HG03575 (cell line): ENCODE measurements around the gene EXOC3.
"Not testable (repeated sequence)": the region's sequence is repeated elsewhere in the genome, so short reads cannot be mapped to it uniquely, and the experiment has no call there.

ENCODE experiments used
- ATAC-seq: cut with Tn5 transposase; IDR thresholded peaks from one replicate; pipeline ENCODE4 v1.9.1; 2021; ENCODE audit not compliant: unreplicated experiment, insufficient number of reproducible peaks, low FRiP score; ENCODE audit errors: extremely low read depth

The EXOC3 gene

DNA sequence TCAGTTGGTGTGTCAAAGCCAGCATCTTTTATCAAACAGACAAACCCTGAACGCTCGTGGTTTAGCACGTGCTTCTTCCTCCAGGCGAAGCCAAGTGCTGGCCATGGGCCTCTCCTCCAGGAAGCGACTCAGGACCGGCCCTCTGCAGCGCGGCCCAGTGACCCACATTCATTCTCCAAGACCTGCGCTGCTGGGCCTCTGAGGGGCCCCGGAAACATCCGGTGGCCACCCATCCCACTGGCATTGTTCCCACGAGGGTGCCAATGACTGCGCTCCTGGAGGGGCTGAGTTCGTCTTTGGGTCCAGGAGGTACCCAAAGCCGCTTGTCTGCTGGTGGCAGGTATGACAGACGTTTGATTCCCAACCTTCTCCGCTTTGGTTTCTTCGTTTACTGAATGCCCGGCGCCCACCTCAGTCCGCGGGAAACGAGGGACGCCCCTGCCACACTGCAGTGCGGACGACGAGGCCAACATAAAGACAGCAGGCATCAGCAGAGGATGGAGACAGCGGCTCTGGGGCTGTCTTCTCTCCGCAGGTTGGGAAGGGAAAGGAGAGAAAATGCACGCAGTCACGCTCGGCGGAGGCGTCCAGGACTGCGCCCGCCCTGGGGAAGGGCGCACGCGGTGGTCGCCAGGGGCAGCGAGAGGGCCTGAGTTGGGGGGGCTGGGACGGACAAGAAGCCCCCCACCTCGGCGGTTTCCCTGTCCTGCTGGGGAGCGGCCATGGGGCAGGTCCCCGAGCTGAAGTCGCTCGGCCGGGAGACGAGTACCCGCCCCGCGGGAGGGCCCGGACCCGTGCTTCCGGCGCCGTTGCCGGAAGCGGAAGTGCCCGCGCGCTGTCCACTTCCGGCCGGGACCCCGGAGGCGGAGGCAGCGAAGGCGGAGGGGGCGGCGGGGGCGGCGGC, at the start of gene EXOC3:
EXOC3 (plus strand) TSS at position 842 of the 904 bp plus-strand sequence. CDS start 3,030 bp downstream, outside the sequence.
- no peak for ATAC-seq

DNA sequence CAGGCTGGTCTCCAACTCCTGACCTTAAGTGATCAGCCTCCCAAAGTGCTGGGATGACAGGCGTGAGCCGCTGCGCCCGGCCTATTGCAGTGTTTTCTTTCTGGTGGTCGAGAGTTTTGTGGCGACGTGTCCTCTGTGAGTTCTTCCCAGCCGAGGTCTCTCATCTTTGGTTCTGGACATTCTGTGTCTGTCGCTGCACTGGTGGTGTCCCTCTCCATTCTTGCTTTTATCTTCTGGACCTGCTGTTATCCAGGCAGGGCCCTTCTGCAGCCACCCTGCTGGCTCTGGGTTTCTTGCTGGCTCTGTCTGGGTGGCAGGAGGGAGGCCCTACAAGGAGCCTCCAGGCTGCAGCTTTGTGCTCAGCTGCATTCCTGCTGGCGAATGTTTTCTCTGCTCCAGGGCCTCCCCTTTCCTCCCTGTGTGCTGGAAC, 49.1 kb upstream of the EXOC3 start:
- no peak for ATAC-seq

DNA sequence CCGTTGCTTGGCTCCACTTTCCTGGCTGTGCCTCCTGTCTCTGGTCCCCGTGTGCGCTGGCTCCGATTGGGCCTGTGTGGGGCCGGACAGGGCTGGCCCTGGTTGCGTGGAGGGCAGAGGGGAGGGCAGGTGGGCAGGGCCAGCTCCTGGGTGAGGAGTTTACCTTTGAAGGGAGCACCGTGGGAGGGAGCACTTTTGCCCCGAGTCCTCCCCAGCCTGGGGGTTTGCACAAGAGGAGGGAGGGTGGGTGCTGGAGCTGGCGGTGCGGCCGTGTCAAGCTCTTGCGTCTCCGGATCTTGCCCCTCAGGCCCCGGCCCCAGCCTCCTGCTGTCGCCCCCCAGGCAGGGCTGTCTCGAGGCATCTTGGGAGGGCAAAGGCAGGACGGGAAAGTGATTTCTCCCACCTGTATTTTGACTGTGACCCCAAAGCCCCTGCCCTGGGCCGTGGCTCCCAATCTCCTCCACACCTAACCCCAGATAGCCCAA, 48.3 kb upstream of the EXOC3 start:
- ATAC-seq = no peak

DNA sequence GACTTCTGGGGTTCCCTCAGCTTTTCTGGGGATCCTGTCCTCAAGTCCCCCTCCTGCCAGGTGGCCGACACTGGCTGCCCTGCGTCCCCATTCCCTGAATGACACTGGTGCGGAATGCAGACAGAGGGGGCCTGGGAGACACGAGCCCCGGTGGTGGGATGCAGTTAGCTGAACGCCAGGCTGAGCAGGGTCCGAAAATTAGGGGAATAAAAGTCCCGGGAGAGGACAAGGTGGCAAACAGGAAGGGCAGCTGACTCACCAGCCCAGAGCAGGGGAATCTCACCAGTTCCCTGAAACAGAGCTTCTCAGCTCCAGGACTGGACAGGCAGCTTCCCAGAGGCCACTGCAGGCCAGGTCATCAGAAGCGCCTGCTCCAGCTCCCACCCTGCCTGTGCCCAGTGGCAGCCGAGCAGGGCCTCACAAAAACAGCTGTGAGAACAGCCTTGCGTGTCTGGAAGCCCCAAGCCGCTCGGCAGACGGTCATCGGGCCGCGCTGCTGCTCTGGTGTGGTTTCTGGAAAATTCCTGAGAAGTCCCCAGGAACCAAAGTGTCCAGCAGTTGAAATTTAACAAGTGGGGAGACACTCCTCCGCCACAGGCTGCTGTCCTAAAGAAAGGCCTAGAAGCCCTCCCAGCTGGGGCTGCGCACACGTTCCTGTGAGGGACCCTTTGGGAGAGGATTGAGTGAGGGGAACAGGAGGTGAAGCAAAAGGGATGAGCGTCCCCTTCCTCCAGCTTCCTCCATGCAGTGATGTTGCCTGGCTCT, 47.6 kb upstream of the EXOC3 start:
- ATAC-seq = no peak

DNA sequence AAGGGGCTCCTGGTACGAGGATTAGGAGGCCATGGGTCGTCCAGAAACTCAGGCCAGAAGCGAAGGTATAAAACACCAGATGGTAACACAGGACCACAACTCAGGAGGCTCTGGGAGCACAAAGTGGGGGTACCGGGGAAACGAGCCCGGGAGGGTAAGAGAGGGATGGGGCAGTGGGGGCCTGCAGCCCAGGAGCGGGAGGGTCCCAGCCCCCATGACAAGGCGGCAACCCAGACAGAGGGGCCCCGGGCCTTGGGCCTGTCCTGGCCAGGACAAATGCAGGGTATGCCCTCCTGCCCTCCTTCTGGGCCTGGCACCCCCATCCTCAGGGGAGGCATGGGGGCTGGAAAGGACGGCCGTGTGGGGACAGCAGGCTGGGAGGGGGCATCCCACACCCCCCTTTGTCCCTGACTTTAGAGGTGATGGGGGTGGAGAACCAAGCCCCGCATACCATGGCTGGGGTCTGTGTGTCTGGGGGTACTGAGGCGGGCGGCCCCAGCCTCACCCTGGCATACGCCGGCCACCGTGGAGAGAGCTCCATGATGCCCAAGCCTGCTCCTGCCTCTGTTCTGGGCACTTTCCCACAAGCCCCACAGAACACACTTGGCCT, 47.0 kb upstream of the EXOC3 start:
- no peak for ATAC-seq

DNA sequence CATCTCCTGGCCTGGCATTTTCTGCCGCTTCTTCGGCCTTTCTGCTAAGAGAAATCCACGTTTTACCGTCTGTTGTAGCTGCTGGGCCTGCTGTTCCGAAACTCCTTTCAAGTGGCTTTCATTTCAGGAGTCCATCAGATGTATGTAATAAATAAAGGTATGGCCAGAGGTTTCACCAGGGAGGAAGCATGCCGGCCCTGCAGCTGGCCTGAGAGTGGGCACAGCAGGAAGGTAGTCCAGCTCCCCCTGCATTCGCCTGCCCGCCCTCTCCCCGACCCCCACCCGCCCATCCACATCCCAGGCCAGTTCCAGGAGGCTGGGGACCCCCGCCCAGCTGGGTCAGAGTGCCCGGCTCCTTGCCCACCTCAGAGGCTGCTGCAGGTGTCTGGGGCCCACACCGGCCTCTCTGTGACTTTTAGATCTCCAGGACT, 46.4 kb upstream of the EXOC3 start:
- ATAC-seq = no peak

DNA sequence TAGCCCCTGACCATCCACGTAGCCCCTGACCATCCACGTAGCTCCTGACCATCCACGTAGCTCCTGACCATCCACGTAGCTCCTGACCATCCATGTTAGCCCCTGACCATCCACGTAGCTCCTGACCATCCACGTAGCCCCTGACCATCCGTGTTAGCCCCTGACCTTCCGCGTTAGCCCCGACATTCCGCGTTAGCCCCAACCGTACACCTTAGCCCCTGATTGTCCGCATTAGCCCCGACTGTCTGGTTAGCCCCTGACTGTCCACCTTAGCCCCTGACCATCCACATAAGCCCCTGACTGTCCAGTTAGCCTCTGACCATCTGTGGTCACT, 44.9 kb upstream of the EXOC3 start:
- ATAC-seq = not testable (repeated sequence)

DNA sequence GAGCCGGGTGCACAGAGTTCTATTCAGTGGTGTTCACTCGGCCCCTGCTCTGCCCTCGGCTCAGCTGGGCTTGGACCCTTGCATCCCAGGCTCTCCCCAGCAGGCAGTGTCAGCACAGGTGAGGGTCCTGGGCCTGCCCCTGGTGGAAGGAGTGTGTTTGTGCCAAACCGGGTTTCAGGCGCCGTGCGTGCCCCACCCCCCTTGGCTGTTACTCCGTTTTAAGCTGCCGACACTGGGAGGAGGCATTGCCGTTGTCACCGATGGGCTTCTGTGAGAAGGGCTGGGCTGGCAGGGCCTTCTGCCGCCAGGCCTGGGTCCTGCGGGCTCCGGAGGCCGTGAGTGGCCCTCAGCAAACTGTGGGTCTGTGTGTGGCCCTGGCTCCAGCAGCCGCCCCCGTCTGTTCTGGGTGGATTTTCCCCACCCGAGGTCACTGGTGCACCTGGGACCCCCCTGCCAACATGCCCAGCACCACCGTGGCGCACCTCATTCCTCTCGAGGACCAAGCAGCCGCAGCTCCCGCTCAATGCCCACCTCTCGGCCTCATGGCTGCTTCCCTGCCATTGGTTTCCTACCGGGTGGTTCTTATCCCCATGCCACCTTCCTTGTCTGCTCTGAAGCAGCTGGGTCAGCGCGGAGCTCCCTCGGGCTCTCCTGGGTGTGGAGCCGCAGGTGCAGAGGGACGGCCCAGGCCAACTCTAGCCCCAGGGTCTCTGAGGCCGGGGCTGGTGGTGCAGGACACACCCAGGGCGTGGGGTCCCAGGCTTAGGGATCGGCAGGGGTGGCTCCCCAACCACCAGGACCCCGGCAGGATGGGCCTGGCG, 44.3 kb upstream of the EXOC3 start:
- ATAC-seq = no peak

DNA sequence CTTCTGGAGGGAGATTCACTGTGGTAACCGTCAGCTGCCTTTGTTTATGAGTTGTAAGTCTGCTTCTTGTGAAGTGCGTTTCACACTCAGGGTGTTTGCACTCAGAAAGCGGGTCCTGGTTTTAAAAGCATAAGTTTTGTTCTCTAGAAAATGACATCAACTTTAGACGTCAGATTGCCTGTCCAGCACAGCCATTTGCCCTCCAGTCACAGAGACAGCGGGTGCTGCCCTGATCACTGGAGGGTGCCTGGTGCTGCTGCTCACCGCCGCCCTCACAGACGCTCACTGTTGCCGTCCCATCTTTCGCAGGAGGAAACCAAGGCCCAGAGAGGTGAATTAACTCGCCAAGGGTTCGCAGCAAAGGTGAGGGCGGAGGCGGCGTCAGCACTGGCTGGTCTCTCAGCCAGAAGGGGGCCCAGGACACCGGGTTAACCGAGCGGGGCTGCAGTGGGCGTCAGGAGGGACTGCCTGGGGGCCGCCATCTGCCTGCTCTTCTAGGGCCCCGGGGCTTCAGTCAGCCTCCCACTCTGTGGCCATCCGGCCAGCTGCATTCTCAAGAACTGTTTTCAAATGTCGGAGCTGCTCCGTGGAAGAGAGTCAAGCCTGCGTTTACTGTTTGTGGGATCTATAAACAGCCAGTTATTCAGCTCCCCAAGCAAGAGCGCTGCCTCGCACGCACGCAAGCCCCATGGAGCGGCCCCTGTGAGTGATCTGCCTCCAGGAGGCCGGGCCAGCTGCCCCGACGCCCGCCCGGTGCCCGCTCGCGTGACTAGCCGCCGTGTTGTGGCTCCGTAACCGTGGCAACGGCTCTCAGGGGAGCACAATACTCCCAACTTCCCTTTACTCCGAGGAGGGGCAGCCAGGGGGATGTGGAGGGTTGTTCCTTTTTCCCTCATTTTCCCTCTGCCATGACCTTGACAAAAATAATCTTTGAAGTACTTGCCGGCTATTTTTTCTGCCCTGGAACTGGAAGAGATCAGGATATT, 43.4 kb upstream of the EXOC3 start:
- no peak for ATAC-seq

DNA sequence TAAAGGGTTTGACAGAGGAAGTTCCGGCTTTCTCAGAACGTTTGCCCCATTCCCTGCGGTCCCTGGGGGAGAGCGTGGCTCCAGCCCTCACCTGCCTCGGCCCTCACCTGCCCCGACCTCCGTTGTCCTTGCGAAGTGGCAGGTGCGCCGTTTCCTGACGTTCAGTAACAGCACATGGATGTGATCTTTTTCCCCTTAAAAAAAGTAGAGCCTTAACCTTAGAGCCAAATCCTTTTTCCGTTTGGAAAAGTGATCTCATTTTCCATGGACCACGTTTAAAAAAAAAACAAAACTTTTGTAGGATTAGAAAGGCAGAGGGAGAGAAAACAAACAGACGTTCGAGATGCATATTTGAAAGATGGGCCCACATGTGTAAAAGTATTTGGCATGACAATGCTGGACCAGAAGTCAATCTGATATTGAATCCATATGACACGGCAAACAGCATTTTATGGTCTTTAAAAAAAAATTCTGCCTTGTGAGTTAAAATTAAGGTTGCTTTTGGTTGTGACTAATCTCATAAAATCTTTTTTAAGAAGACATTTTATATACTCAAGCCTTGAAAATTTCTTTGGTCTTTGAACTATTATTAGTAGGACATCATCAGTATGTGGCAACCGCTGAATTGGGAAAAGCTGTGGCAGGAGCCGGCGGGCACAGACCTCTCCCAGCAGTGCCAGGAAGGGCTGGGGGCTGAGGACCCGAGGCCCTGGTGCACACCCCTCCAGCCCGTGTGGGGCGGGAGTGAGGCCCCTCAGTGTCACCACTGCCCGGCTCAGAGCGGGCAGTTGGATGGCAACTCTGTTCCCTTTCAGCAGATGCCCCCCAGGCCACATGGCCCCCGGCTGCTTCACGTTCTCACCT, 42.5 kb upstream of the EXOC3 start:
- ATAC-seq = no peak

DNA sequence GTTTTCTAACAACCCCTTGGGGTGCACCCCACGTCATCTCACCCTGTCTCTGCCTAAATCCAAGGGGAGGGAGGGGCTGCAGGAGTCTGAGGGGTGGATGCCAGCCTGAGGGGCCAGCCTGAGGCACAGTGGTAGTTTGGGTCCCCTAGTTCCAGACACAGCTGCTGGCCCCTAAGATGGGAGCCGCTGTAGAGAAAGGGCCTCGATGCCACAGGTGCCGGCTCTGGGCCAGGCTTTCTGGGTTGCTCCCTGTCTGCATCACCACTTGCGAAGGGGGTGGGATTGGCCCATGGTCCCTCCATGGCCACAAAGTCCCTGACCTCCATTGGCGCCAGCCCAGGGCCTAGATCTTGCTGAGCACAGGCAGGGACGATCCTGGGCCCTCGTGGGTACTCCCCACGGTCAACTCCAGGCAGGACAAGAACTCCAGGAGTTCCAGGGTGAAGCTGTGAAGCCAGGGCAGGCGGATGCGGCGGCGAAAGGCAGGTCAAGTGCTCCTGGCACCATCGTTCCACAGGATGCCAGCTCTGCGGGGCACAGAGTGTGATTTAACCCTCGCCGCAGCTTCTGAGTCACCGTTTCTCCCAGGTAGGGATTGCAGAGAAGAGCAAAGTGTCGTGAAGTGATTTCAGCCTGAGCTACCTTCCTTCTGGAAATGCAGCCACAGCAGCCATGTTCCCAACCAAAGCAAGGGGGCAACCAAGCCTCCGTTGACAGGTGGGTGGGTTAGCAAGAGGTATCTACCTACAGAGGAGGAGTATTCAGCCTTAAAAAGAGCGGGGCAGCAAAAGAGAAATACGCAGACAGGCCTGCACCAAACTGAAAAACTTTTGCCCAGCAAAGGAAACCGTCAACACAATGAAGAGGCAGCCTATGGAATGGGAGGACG, 41.6 kb upstream of the EXOC3 start:
- ATAC-seq = no peak

DNA sequence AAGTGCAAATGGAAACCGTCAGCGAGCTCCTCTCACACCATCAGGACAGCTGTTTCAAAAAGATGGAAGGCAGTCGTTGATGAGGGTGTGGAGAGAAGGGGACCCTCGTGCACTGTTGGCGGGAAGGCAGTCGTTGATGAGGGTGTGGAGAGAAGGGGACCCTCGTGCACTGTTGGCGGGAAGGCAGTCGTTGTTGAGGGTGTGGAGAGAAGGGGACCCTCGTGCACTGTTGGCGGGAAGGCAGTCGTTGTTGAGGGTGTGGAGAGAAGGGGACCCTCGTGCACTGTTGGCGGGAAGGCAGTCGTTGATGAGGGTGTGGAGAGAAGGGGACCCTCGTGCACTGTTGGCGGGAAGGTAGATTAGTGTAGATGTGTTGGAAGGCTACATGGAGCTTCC, 40.8 kb upstream of the EXOC3 start:
- ATAC-seq = not testable (repeated sequence)

DNA sequence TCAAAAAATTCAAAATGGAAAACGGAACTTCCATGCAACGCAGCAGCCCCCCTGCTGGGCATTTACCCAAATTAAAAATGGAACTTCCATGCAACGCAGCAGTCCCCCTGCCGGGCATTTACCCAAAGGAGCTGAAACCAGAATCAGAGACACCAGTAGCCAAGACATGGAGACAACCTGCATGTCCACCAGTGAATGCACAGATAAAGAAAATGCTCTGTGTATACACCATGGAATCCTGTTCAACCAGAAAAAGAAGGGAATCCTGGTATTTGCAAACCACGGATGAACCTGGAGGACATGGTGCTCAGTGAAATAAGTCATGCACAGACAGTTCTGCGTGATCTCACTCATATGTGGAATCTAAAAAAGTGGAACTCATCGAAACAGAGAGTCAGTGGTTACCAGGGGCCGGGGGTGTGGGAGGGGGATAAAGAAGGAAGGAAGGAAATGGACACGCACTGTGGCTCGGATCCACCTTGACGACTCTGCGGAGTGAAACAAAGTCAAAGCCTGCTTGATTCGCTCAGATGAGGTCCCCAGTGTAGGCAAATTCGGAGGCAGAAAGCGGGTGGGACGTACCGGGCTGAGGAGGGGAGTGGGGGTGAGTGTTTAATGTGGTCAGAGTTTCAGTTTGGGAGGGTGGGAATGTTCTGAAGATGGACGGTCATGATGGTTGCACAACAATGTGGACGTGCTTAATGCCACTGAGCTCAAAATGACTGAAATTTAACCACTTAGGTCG, 40.2 kb upstream of the EXOC3 start:
- no peak for ATAC-seq

DNA sequence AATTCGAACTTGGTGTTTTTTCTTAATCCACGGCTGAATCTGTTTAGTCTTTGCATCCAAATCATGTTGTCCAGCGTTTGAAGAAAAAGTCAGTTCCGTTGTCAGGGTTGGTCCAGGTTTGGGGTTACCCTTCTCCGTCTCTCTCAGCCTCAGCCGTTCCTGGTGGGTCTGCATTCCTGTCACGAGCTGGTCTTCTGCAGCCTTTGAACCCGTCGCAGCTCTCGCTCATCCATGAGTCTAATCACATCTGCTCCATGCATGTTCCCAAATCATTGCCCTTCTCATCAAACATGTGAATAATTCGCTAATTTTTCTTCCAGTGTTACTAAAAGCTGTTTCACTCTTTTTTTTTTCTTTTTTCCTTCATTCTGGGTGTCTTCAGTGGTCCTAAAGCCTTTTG, 39.0 kb upstream of the EXOC3 start:
- no peak for ATAC-seq

DNA sequence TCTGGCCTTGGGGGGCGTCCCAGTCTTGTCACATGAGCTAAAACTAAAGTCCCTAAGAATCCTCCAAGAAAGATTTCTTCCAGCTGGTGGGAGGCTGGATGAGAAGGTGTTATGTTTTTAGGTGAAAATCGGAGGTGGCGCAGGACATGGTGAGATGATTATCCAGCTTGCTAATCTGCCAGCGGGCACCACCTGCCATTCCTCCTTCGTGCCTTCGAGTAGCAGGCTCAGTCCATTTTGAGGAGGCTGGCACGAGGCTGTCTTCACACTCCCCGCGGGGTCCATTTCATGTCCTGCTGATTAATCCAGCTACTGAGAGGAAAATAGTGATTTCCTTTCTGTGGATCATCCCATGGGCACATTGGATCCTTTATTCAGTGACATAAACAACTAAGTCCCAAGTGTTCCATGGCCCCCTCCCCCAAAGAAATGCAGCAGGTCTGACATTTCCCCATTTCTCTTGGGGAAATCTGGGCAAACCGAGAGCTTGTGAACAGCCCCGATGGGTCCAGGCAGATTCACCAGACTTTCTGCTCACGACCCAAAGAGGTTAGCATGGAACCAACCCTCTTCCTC, 38.2 kb upstream of the EXOC3 start:
- no peak for ATAC-seq
